ENCODE measurements around the gene ZMYND10.
A peak's percentile ranks its signal among the peaks of the same experiment; 100 is the strongest.

Gene ZMYND10

DNA sequence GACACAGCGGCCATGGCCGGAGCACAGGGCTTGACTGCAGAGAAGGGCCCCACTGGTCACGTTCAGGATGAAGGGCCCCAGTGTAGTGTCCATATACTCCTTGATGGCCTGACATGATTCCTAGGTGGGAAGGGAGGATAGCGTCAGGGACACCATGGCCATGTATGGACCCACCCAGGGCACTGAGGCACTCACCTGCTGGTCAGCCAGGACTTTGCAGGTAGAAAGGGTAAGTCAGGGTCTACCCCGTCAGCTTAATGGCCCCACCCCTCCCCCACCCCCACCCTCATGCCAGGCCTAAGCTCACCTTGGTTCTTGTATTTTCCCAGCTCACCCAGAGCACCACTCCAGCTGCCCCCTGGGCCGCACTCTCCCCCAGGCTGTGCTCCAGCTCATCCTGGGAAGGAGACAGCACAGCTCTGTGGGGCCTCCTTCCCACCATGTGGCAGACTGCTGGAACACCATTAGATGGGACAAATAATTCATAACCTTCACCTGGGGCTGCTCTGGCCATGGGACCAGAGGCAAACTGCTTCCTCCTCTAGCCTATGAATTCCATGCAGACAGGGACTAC lies 44.8 kb downstream of the ZMYND10 start:
- no peak for DNase-seq

DNA sequence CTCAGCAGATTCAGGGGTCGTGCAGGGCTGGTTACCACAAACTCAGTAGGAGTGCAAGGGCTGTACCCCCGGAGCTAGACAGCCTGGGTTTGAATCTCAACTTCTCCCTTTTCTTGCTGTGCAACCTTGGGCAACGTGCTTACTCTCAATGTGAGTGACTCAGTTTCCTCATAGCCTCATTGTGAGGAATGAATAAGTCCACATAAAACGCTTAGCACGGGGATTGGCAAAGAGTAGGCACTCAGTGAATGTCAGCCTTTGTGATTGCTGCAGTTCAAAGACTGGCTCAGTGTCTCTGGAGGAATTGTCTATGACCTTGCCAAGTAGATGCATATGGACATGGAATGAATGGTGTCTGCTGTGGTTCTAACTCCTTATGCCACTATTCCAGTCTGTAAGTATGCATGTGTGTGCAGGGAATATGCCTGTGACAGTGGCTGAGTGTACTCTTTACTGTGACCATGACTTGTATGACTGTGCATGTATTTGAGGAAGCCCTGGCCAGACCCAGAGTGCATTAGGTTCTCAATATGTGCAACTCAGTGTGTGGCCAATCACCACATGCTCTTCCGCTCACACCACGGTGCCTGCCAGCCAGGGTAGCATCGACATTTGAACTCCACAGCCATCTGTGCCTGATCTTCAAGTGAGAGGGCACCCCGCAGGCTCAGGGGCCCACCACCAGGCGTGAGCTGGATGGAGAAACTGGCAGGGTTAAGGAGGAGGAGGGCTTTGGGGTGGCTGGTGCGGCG lies 45.4 kb downstream of the ZMYND10 start:
- no peak for DNase-seq

DNA sequence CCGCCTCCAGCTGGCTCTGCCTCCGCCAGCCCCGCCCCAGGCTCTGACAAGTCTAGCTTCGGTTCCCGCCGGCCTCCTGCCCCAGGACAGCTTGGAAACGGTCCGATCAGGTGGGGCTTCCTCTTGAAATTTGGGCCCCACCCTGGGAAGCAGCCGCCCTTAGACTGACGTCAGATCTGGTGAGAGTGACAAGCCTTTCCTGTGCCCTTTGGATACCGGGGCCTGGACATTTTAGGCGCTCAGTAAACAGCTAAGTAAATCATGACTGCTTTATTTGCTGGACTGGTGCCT lies 45.9 kb downstream of the ZMYND10 start:
- DNase-seq: no peak

DNA sequence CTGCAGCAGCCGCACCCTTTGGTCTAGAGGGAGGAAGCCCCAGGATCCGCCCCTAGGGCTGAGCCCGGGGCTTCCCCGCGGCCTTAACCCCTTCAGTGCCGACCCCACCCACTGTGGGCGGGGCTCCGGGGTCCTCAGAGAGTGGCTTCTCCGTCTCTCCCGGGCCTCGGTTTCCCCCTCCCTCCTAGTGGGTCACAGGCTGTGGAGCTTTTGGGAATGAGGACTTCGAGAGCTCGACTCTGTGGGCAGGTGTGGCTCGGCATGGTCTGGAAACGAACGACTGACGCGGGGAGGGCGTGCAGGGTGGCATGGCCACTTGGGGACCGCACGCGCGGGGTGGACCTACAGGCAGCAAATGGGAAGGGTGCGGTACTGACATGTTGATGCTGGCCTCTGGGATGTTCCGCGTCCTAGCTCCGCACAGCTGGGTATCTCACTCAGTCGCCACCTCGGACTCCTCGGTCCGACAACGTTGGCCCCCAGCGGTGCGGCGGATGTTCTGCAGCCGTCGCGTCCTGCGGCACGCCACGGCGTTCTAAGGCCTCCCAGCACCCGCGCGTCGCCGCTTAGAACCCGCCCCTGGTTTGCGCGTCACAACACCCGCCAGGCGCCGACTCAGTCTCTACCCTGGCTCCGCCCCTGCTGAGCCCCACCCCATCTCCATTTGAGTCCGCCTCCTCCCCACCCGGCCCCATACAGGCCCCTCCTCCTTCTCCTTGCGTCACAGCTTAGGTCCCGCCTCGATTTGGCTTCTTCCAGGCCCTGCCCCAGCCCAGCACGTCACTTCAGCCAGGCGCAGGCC lies 46.5 kb downstream of the ZMYND10 start, which contains the start of the genes HYAL3 and NAA80:
Gene HYAL3 (minus strand): TSS at position 570 of the 802 bp plus-strand sequence. CDS start 3,803 bp downstream, outside the sequence.
Gene NAA80 (minus strand): TSS at position 570 of the 802 bp plus-strand sequence. CDS start 1,942 bp downstream, outside the sequence.
- DNase-seq: peak; percentile 97

DNA sequence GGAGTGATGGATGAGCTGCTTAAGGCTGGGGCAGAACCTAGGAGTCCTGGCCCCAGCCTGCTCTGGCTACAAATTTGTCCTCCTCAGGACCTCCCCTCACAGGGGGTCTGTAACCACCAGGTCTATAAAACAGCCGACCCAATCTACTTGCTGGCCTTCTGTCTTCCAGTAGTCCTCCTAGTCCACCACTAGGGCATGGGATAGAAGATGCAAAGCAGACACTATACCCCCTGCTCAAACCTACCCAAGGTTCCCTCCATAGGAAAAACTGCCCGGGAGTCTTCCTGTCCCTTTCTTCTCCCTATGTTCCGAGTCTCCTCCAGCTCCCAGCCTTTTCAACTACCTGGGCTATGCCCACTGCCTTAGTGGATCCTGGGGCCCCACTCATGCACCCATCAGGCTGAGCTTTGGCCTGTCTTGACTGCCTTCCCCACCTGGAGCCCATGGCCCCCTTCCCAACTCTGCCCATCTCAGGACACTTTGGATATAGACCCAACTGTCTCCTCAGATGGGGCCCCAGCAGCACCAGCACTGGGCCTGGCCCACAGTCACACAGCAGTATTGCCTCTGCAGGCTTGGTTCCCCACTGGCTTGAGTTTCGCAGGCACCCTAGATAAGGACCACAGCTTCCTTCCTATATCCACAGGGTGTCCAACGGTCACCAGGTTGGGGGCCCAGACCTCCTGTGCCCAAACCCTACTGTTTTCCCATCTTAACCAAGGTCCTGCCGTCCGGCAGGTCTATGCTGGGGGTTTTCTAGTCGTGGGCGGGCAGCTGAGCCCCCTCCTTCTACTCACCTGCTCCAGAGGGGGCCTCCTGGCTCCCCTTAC lies 47.4 kb downstream of the ZMYND10 start:
- no peak for DNase-seq

DNA sequence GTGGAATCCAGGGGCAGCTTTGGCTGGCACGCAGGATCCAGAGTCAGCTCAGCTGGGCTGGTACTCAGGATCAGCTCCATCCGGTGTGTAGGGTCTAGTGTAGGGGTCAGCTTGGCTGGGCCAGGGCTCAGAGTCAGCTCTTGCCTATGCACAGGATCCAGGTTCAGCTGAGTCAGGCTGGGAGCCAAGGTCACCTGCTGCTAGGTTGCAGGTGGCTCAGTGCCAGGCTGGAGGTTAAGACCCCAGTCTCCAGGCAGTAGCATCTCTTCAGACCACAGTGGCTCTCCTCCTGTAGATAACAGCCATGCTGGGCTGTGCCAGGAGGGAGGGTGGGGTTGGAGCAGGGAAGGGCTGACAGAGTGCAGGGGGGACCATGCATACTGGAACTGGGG lies 48.2 kb downstream of the ZMYND10 start:
- DNase-seq: no peak

DNA sequence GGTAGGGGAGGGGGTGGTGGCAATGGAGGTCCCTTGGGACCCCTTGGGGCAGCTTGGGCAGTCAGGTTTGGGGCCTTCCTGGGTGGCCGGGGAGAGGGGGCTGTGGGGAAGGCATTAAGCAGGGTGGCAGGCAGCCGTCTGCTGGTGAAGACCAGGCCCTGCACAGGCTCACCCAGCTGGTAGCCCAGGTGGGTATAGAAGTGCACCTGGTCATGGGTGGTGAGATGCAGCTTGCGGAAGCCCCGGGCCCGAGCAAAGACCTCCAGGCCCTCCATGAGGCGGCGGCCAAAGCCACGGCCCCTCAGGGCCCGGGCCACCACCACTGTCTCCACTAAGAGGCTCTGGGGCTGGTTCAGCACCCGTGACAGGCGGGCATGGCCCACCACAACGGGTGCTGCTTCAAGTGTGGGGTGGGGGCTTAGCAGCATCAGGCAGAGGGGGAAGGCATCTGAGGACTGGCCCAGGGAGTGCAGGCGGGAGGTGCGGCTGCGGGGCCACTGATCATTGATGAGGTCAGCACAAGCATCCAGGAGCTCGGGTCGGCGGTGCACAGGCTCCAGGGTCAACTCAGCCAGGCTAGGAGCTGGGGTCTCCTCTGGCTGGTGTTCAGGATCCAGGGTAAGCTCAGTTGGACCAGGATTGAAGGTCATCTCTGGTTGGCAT lies 48.7 kb downstream of the ZMYND10 start:
- DNase-seq: no peak

DNA sequence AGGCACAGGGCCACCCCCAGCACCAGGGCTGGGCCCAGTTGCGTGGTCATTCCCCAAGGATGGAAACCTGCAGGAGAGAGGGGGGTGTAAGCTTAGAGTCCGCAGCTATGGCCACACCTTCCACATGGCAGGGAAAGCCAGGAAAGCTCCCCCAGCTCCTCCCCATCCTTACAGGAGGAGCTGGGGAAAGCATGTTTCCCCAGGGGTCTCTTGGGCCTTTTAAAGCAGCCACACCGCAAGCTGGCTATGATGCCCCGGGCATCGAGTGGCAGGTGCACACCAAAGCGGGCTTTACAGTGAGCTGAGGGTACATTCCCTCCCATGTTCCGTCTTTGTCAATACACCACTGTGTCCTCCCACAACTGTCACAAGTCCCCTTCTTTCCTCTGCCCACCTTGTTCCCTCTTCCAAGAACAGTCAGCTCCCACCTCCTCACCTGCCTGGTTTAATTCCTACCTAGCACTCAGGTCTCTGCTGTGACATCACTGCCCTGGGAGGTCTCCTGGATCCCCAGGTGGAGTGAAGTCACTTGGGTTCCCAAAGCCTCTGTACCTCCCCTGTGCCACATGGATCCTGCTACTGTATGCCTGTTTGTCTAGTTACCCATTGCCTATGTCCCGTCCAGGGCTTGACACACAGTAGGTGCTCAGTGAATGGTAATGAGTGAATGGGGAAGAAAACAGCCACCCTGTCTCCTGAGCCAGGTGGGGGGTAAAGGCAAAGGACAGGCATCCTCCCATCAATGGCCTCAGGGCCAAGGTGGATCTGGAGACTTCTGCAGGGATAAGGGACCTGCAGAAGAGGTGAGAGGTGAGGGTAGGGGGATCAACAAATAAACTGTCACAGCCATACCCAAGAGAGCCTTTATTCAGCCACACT lies 49.7 kb downstream of the ZMYND10 start:
- DNase-seq: no peak

DNA sequence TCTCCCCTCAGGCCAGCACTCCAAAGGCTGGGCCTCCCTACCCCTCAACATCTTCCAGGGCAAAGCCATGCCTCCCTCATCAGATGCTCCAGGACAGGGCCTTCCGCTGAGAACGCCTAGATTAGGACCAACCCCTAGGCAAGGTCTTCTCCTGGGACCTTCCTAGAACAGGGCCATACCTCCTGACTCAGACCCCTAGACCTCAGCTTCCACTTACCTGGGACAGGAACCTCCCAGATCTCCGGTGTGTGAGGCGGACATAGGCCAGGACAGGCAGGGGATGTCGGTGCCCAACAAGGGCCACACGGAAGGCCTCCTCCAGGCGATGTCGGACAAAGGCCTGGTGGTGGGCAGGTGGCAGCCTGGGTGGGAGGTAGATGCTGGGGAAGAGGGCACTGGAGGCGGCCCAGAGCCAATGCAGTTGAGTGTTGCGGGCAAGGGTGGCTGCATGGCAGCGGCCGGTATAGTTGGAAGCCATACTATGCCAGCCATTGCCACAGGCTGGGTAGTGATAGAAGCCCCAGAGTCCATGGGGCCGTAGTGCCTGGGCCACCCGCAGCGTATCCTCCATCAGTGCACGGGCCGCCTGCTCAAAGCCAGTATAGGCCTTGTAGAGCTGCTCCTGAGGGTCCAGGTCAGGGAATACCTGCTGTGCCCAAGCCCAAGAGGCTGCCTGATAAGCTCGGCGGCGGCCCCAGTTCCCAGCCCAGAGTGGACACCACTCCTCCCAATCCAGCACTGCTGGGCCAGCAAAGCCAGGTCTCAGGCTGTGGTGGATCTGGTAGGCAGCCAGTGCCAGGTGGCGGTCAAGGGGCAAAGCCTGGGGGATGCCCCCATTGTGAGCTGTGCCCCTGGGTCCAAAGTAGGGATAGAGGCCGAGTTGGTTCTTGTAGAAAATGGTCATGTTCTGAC lies 50.8 kb downstream of the ZMYND10 start:
- DNase-seq: no peak

DNA sequence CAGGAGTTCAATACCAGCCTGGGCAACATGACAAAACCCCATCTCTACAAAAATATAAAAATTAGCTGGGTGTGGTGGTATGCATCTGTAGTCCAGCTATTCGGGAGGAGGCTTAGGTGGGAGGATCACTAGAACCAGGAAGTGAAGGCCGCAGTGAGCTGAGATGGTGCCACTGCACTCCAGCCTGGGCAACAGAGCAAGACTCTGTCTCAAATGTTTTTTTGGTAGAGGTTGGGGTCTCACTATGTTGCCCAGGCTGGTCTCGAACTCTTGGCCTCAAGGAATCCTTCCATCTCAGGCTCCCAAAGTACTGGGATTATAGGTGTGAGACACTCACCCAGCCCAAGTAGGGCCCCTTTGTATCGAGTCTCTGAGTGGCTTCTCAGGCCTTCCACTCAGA lies 51.4 kb downstream of the ZMYND10 start:
- DNase-seq: no peak

DNA sequence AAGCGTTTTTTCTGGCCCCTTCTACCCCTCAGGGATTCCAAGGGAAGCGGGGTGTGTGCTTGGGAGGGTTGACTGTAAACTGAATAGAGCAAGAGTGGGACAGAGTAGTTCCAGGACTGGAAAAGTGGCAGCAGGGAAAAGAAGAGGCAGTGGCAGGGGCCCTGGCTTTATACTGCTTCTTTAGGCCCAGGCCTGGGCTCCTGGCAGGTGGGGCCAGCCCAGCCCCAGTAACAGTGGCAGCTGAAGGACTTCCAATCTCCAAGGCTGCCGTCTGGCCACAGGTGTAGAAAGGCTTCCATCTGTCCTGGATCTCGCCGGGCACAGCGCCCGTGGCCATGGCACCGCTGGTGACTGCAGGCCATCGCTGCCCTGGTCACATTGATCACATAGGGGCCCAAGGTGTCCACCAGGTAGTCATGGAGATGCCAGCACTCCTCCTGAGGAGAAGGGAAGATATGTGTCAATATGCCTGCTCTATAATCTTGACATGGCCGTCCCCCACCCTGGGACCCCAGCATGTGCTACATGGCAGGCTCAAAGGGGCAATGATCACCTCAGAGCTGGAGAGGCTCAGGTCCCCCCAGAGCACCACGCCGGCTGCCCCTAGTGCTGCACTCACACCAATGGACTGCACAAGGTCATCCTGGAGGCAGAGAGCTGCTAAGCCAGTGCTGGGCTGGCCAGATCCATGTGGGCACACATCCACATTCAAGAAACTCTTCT lies 52.3 kb downstream of the ZMYND10 start:
- DNase-seq: no peak

DNA sequence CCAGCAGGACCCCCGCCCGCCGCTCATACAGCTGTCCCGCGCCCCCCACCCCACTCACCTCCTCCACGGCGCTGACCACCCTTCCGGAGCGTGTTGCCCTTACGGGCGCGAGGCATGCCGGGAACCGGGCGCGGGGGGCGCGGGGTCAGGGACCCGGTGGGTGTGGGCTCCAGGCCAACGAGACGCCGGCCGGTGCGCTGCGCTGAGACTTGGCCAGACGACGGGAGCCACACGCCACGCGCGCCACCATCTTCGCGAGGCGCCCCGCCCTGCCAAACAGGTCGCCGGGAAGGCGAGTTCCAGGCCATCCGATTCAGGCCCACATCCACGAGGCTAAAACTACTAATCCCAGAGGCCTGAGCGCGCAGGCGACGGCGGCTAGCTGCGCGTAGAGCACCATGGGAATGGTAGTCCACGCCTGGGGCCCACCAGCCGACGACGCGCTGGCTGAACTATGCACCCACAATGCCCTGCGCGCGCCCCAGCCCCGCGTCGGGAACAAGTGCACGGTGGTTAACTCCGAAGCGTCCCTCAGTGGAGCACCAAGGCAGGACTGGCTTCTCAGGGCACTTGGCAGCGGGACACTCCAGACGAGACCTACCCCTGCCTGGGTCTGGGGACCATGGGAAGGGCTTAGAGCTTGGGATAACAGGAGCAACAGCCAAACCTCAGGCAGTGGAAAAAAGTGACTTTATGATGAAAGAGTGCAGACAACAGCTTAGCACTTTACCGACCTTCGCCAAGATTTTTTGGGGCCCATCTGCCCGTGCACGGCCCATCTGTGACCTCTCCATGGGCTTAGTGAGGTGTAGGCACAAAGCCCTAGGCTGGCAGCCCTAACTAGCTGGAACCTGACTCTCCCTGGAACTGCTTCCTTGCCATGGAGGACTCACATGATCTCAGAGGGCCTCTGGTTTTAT lies 53.1 kb downstream of the ZMYND10 start, which contains the start of gene IFRD2:
Gene IFRD2 (minus strand): TSS at position 271 of the 920 bp plus-strand sequence. CDS start 155 bp downstream, at position 116.
- DNase-seq: peak; percentile 93

All from NCI-H146 (cell line).